Stromal cell of bone marrow (primary cell): ENCODE results near the gene PPP6R3.
"Not testable (repeated sequence)": the region's sequence is repeated elsewhere in the genome, so short reads cannot be mapped to it uniquely, and the experiment has no call there.

Experiments used
- DNase-seq: peaks from one replicate; pipeline ENCODE4 v3.0.0-alpha.2; 2012; ENCODE audit warnings: low read depth

The PPP6R3 gene

DNA sequence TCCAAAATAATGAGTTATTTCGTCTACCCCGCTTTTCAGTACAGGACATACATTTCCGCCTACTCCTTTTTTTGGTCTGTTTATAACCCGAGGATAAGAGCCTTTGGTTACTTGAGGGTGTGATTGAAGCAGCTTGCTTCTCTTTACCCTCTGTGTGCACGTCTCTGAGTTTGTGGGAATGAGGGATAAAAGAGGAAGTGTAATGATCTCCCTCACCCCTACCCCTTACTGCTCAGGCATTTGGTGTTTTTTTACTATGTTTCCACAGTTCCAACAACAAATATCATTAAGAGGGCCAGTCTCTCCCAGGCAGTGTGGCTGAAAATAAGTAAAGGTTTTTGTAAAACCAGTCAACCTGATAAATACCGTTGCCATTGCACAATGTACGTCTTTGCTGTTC is 140.6 kb downstream of the PPP6R3 start:
- no peak for DNase-seq

DNA sequence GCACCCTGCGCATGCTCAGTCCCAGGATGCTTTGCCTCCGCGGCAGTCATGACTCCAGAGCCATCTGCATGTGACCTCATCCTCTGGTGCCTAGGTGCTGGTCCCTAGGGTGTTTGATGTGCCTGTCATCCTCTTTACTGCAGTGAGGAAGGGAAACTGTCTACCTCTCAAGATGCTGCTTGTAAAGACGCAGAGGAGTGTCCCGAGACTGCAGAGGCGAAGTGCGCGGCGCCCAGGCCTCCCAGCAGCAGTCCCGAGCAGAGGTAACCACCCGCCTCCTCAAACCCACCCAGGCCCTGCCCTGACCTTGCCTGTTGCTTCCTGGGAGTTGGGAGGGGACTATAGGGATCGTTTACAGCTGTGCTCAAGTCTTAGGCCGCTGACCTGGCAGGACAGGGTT is 149.2 kb downstream of the PPP6R3 start:
- no peak for DNase-seq

DNA sequence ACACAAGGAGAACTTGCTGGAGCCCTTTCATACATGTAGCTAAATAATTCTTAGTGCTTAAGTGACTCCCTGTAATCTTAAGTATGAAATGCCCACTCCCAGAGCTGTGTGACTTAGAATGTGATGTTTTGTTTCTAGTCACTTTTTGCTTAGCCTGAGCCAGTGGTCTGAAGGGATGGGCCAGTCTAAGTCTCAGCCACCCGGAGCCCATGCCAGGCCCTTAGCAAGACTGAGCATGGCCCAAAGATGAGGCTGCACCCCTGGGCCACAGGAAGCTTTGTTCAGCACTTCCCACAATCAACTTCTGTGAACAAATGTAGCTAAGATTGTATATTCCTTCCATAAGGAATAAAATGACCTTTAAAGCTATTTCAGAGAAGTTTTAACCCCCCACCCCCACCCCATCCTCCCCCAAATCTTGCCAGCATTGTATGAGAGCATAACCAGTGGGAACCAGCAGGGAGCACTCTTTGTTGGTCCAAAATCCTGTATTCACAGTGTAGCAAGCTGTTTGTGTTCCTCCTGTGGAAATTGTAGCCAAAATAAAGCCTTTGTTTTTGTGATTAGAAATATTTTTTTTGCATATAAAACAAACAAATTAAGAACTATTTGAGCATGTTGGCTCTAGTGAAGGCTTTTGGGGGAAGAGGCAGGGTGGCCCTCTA is 150.0 kb downstream of the PPP6R3 start:
- DNase-seq, result no peak

DNA sequence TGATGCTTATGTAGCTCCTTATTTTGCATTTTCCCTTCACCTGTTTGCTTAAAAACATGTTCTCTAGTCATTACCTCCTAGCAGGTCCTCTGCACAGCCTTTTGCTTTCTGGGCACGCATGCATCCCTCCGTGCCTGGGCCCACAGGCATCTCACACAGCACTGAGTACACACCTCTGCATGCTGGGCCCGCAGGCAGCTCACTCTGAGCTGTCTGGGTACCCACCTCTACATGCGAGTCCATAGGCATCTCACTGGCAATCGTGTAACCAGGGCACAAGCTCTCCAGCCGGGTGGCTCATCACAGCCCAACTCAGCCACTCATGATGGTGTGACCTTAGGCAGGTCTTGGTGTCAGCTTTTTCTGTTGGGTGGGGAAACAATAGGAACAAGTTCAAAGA is 155.1 kb downstream of the PPP6R3 start:
- no peak for DNase-seq

DNA sequence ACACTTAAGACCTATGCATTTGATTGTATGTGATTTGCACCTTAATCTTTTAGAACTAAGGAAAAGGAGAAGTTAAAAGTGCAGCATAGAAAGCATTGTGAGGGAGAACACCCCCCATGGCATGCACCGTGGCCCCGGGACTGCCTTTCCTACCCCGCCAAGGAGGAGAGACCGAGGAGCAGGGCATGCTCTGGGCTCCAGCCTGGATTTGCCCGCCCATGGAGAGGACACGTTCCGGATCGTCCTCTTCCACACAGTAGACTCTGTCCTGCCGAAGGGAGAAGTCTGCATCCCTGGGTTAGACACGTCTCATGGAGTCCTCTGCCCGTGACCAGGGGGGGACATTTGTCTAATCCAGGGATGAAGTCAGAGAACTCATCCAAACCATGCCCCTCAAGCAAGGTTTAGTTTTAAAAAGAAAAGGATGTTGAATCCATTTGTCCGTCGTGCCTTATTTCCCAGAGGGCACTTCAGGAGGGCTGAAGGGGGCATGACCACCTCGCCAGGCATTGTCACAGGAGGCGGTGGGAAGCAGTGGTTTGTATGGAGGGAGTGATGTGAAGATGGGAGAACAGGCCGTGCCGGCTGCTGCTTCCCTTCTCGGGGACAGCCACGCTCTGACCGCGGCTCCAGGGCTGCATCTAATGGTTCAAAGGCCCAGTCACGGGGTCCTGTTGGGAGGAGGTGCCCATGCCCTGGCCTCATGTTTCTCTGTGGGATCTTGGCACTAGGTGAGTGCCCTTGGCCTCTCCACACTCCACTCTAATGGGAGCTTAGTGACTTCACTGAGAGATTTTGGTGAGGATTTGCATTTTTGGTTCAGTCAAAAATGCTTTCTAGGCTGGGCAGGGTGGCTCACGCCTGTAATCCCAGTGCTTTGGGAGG is 157.6 kb downstream of the PPP6R3 start:
- DNase-seq, result no peak

DNA sequence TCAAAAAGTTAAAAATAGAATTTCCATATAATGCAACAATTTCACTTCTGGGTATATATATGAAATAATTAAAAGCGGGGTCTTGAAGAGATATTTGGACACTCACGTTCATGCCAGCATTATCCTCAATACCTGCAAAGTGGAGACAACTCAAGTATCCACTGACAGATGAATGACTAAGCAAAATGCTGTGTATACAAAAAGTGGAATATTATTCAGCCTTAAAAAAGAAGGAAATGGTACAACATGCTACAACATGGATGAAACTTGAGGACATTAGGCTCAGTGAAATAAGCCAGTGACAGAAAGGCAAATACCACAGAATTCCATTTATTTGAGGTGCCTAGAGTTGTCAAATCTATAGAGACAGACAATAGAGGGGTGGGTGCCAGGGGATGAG is 161.3 kb downstream of the PPP6R3 start:
- DNase-seq, result no peak

DNA sequence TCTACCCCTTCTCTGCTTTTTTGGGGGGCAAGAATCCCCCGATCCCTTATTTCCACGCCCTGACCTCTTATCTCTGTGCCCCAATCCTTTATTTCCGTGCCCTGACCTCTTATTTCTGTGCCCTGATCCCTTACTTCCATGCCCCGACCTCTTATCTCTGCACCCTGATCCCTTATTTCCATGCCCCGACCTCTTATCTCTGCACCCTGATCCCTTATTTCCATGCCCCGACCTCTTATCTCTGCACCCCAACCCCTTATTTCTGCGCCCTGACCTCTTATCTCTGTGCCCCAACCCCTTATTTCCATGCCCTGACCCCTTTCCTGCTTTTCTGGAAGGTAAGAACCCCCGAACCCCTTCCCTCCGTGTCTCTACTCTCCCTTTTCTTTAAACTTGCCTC is 163.2 kb downstream of the PPP6R3 start:
- not testable (repeated sequence) for DNase-seq

DNA sequence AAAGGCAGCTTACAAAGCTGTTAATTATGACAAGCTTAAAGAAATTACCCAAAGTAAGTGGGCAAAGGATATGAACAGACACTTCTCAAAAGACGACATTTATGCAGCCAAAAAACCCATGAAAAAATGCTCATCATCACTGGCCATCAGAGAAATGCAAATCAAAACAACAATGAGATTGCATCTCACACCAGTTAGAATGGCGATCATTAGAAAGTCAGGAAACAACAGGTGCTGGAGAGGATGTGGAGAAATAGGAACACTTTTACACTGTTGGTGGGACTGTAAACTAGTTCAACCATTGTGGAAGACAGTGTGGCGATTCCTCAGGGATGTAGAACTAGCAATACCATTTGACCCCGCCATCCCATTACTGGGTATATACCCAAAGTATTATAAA is 164.5 kb downstream of the PPP6R3 start:
- DNase-seq, result not testable (repeated sequence)

DNA sequence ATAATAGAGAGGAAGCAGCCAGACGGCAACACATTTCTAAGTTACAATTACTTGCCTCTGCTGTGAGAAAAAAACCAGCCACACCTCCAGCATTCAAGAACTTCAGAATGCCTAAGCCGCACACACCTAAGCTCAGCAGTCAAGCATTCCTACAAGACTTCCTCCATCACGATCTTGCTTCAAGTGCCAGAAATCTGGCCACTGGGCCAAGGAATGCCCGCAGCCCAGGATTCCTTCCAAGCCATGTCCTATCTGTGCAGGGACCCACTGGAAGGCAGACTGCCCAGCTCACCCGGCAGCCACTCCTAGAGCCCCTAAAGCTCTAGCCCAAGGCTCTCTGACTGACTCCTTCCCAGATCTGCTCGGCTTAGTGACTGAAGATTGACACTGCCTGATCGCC is 165.7 kb downstream of the PPP6R3 start:
- not testable (repeated sequence) for DNase-seq

DNA sequence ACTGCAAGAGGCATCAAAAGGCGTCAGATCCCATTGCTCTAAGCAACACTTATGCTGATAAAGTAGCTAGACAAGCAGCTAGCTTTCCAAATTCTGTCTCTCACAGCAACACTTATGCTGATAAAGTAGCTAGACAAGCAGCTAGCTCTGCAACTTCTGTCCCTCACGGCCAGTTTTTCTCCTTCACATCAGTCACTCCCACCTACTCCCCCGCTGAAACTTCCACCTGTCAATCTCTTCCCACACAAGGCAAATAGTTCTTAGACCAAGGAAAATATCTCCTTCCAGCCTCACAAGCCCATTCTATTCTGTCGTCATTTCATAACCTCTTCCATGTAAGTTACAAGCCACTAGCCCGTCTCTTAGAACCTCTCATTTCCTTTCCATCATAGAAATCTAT is 168.3 kb downstream of the PPP6R3 start:
- DNase-seq, result not testable (repeated sequence)

DNA sequence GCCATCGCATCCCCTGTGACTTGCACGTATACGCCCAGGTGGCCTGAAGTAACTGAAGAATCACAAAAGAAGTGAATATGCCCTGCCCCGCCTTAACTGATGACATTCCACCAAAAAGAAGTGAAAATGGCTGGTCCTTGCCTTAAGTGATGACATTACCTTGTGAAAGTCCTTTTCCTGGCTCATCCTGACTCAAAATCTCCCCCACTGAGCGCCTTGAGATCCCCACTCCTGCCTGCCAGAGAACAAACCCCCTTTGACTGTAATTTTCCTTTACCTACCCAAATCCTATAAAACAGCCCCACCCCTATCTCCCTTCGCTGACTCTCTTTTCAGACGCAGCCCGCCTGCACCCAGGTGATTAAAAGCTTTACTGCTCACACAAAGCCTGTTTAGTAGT is 171.8 kb downstream of the PPP6R3 start:
- not testable (repeated sequence) for DNase-seq

DNA sequence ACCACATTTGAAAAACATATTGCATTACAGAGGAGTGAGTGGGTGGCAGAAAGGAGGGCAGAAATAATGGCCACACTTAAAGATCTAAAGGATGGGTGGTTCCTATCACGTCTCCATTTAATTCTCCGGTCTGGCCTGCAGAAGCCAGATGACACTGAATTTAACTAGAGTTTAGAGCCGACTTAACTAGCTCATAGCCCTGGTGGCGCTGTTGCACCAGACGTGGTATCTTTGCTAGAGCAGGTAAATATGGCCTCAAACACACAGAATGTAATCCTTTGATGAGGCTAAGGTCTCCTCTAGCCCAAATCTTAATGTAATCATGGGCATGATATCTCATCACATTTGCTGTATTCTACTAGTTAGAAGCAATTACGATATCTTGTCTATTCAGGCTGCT is 172.2 kb downstream of the PPP6R3 start:
- DNase-seq, result peak; percentile 15

DNA sequence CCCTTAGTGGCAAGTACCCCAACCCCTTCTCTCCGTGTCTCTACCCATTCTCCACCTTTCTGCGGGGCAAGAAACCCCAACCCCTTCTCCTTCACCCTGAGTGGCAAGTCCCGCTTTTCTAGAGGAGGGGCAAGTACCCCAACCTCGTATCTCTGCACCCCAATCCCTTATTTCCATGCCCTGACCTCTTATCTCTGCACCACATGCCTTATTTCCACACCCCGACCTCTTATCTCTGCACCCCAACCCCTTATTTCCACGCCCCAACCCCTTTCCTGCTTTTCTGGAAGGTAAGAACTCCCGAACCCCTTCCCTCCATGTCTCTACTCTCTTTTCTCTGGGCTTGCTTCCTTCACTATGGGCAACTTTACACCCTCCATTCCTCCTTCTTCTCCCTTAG is 174.1 kb downstream of the PPP6R3 start:
- not testable (repeated sequence) for DNase-seq

DNA sequence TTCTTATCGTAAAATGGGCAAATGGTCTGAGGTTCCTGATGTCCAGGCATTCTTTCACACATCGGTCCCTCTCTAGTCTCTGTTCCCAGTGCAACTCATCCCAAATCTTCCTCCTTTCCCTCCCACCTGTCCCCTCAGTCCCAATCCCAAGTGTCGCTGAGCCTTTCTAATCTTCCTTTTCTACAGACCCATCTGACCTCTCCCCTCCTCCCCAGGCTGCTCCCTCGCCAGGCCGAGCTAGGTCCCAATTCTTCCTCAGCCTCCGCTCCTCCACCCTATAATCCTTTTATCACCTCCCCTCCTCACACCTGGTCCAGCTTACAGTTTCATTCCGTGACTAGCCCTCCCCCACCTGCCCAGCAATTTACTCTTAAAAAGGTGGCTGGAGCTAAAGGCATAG is 174.6 kb downstream of the PPP6R3 start:
- DNase-seq, result not testable (repeated sequence)

DNA sequence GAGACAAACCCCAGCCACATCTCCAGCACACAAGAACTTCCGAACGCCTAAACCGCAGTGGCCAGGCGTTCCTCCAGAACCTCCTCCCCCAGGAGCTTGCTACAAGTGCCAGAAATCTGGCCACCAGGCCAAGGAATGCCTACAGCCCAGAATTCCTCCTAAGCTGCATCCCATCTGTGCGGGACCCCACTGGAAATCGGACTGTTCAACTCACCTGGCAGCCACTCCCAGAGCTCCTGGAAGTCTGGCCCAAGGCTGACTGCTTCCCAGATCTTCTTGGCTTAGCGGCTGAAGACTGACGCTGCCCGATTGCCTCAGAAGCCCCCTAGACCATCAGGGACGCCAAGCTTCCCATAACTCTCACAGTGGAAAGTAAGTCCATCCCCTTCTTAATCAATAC is 175.3 kb downstream of the PPP6R3 start:
- DNase-seq, result not testable (repeated sequence)

DNA sequence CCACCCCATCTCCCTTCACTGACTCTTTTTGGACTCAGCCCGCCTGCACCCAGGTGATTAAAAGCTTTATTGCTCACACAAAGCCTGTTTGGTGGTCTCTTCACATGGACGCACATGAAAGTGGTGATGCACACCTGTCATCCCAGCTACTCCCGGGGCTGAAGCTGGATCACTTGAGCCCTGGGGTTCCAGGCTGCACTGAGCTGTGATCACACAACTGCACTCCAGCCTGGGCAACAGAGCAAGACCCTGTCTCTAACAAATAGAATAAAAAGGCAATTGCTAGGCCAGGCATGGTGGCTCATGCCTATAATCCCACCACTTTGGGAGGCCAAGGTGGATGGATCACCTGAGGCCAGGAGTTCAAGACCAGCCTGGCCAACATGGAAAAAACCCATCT is 178.8 kb downstream of the PPP6R3 start:
- DNase-seq, result not testable (repeated sequence)

DNA sequence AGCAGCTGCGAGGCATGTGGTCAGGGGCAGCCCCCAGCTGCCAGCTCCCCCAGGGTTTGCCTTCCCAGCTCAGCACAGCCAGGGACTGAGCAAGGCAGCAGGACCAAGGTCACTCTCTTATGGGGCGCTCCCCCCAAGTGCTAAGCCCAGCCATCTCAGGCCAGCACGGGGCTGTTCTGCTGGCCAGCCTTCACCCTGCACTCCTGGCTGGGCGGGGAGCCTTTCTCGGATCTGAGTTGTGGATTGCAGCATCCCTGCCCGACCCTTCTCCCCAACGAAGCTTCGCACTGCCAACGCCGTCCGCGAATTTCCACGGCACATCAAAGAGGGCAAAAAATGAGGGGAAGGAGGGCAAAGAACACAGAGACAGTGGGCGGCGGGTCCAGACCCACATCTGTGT is 181.3 kb downstream of the PPP6R3 start:
- DNase-seq, result no peak

DNA sequence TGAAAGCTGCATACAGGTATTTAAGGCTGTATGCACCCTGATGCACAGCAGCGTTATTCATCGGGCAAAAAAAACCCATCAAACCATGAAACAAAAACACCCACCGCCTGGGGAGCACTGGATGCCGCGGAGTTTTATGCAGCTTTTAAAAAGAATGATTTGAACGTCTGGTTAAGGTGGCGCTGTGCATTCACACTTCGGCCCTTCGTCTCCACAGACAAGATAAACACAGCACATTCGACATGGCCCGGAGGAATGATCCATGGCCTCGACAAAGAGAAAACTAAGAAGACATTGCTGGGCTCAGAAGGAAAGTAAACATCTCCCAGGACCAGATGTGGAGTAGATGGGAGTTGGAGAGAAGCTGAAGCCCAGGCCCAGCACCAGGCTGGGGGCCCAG is 183.0 kb downstream of the PPP6R3 start:
- no peak for DNase-seq

DNA sequence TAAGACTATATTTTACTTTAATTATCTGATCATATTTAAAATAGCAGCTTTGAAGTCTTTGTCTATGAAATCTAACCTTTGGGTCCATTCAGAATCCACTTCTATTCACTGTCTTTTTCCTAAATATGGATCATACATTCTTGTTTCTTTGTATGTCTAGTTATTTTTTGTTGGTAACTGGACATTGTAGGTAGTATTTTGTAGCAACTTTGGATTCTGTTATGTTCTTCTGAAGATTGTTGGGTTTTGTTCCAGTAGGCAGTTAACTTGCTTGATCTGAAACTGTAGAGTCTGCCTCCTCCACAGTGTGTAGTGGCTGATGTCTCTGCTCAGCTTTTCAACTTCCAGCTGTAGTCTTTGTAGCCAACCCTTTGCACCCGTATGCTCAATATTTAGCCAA is 186.3 kb downstream of the PPP6R3 start:
- no peak for DNase-seq

DNA sequence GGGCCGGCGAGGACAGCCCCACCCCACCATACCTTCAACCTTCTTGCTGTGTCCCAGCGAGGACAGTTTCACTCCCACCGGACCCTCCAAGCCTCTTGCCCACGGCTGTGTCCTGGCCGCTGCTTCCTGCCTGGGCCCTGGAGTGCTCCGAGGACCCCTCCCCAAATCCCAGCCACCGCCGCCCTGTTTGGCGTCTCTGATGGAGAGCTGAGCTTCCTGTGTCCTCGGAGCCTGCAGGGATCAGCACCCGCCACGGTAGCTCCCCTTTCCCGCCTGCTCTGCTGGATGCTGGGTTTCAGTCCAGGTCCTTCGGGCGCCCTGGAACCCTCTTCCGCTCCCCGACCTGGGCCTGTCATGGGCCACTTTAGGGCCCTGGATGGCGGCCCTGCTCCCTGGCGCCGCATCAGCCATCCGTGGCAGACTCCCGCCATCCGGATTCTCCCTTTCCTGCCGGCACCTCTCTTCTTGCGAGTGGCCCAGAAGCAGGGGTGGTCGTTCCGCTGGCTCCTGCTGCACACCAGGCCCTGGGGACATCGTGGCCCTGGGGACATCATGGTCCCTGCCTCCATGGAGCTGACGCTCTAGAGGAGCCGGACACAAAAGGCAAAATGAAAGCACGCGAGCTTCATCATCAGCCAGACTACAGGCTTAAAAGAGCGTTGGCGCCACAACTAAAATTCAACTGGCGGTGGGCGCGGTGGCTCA is 189.5 kb downstream of the PPP6R3 start:
- DNase-seq, result no peak

DNA sequence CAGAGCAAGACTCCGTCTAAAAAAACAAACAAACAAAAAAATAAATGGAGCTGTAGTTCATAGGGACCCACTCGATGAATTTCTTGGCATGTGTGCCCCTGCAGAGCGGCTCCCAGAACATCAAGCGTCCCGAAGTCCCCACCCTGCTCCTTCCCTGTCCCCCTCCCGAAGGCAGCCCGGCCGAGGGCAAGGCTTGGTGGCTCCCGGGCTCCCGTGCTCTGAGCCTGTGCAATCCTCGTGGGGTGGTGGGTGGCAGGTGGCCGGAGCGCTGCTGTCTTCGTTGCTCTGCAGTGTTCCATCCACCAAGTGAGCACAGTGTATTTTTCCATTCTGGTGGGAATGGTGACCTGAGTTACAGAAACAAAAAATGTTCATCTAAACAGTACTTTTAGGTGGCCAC is 190.2 kb downstream of the PPP6R3 start:
- no peak for DNase-seq

DNA sequence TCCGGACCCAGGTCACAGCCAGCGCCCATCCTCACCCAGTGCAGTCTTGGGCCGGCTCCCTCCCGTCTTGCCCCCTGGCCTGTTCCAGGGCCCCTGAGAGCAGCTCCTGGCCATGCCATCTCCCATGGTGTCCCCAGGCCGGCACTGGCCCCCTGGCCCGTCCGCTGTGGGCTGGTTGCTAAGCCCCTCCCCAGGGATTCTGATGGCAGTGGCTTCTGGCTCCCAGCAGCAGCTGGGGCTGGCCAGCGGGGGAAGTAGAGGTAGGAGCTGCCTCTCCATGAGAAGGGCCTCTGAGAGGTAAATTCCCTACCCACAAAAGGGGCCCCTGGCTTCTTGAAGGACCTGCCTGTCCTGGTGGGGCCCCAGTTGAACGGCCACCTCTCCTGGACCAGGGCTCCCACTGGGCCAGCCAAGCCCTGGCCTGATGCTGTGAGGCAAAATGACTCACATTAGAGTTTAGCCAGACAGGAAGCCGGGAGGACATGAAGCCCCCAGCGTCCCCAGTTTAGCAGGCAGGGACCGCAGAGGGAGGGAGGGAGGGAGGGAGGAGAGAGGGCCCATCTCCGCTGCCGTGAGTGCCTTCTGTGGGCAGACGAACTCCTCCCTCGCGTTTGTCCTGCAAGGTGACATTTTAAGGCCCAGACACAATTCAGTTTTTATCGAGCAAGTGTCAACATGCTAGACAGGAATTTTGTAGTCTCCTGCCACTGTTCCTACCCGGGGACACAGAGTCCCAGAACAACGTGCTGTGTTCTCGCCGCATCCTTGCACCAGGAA is 190.8 kb downstream of the PPP6R3 start:
- DNase-seq, result no peak
